Motor neuron (in vitro differentiated cells): ENCODE data around the gene C9orf50. TPM values are rescaled to one million over a fixed set of nuclear protein-coding genes. Genes with fewer than 3 reads are reported as not detected.

ENCODE experiments used
- ATAC-seq, 8 experiments: fragments of 200-7000 bp; cut with Tn5 transposase; replicated peaks in 6 of 8; 2 replicates each; pipeline ENCODE4 v1.8.0; 2021; ENCODE audit warnings: mild to moderate bottlenecking in 8 of 8, moderate library complexity in 8 of 8
- H3K27ac ChIP-seq, 2 donors: fragments of 250-450 bp; sonication (Bioruptor Pico); 2 replicates each; pipeline ENCODE4 v1.9.0; 2021; ENCODE audit warnings: antibody characterized with exemption in 2 of 2, mild to moderate bottlenecking in 2 of 2, moderate library complexity in 1 of 2
- H3K4me1 ChIP-seq, 2 donors: fragments of 250-450 bp; sonication (Bioruptor Pico); replicated peaks in 1 of 2; 2 replicates each; pipeline ENCODE4 v1.6.1; 2021; ENCODE audit warnings: antibody characterized with exemption in 2 of 2, mild to moderate bottlenecking in 2 of 2, moderate library complexity in 1 of 2
- H3K4me3 ChIP-seq, 5 donors: fragments of 250-450 bp; sonication (Bioruptor Pico); 2 replicates each; pipeline ENCODE4 v1.9.0; 2021; ENCODE audit warnings: antibody characterized with exemption in 5 of 5, mild to moderate bottlenecking in 5 of 5, moderate library complexity in 4 of 5
- WGBS, 10 experiments: fragments of 450-650 bp; shearing (Covaris generic); methylation state at CpG; one replicate each; pipeline ENCODE4 v1.0.0; 2022; 5-methylcytosine and 5-hydroxymethylcytosine counted together
- in situ Hi-C, 9 experiments: fragments of 400-800 bp; cut with MboI; loops; one replicate each; pipeline ENCODE4 v1.15.0; 2021; ENCODE audit warnings: low sequenced_read_pairs in 9 of 9, low pct_unique_long_range_greater_than_20kb in 2 of 9; ENCODE audit not compliant: unreplicated experiment in 9 of 9
- total RNA-seq, 8 experiments: library from RNA; unstranded; fragments of 300-600 nt; gene quantifications; 2 replicates each; pipeline versions ENCODE4 v1.2.3 to v1.2.4, GENCODE V29; 2022

The C9orf50 gene
- total RNA-seq, 8 experiments from 2014 or later: 0.22 to 1.00 (median 0.49) TPM; not detected in 2

GRCh38 chr9:129591916-129592315 is 29.0 kb downstream of the C9orf50 start:
- ATAC-seq: no peak
- H3K4me3 ChIP-seq: no peak overlapping the region
- peaks cover 23 to 26% of the 10 kb centered on the region in 2 donors for H3K4me1 ChIP-seq
- H3K27ac ChIP-seq: no peak overlapping the region
- in situ Hi-C loops: no loop called here
- 0 to 96% (median 67%) methylated on average over 1 to 5 of the region's 5 CpGs; no CpG with 5 or more reads in 4 of the 10 experiments for WGBS, 10 experiments

- Histone ChIP-seq H3K4me1 (peaks cover 23 to 26% of the 10 kb centered on the region in 2 donors), H3K4me3 (no peak overlapping the region), H3K27ac (no peak overlapping the region)
- 72 to 98% (median 76%) methylated on average over 3 to 6 of the region's 6 CpGs; no CpG with 5 or more reads in 6 of the 10 experiments for WGBS, 10 experiments
- in situ Hi-C loops: no loop called here
- ATAC-seq: no peak
Measured at GRCh38 chr9:129590466-129590865, 30.4 kb downstream of the C9orf50 start.

GRCh38 chr9:129587487-129588262 is 33.2 kb downstream of the C9orf50 start:
- in situ Hi-C loops: no loop called here
- WGBS, 10 experiments: 27 to 100% (median 75%) methylated on average over 2 to 16 of the region's 23 CpGs
- Histone ChIP-seq H3K27ac (no peak overlapping the region), H3K4me3 (no peak overlapping the region), H3K4me1 (peaks cover 30 to 33% of the 10 kb centered on the region in 2 donors)
- ATAC-seq: peak in 3 of 8 experiments; percentile 16 to 87 (median 70)

GRCh38 chr9:129586685-129587084 is 34.2 kb downstream of the C9orf50 start:
- Histone ChIP-seq H3K4me1 (peaks cover 30 to 32% of the 10 kb centered on the region in 2 donors), H3K4me3 (no peak overlapping the region), H3K27ac (peak overlapping the region; percentile 45 to 47)
- in situ Hi-C loops: no loop called here
- peak; percentile 42 to 81 (median 60) for ATAC-seq
- no CpG with 5 or more reads among the region's 8 CpGs for WGBS, 10 experiments

GRCh38 chr9:129586245-129586644 is 34.7 kb downstream of the C9orf50 start:
- Histone ChIP-seq H3K4me1 (peaks cover 29 to 34% of the 10 kb centered on the region in 2 donors), H3K4me3 (no peak overlapping the region), H3K27ac (peak overlapping the region; percentile 43 to 45)
- no CpG with 5 or more reads among the region's 1 CpG for WGBS, 10 experiments
- peak in 1 of 8 experiments; percentile 17 for ATAC-seq
- in situ Hi-C loops: no loop called here

DNA sequence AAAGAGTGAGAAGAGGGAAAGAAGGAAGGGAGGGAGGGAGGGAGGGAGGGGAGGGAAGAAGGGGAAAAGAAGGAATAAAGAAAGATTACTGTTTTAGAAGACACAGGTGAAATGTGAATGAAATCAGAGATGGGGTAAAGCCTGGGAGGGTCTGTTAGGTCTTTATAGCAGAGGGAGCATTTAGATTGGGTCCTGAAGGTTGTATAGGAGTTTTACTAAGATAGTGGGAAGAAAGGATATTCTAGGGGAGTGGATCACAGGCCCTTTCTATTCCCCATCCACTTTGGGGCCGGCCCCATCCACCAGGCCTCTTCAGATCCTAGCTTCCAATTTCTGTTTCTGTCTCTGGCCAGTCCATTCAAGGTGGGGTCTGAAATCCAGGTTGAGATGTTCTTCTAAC is 35.5 kb downstream of the C9orf50 start:
- Histone ChIP-seq H3K27ac (no peak overlapping the region), H3K4me3 (no peak overlapping the region), H3K4me1 (peaks cover 29 to 34% of the 10 kb centered on the region in 2 donors)
- no peak for ATAC-seq
- 29 to 100% (median 100%) methylated on average over 1 of the region's 1 CpG; no CpG with 5 or more reads in 4 of the 10 experiments for WGBS, 10 experiments
- in situ Hi-C loops: no loop called here

DNA sequence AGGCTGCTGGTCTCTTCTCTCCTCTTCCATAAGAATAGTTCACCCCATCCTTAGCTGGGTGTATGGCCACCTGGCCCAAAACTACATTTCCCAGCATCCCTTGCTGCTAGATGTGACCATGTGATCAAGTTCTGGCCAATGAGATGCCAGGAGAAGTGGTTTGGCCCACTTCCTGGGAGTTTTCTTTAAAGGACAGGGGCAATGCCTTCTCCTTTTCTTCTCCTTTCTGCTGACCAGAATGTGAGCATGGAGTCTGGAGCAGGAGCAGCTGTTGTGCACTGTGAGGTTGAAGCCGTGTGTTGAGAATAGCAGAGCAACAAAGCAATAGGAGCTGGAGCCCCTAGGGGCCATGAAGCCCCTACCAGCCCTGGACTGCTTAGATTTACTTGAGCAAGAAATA is 36.8 kb downstream of the C9orf50 start:
- in situ Hi-C loops: no loop called here
- Histone ChIP-seq H3K27ac (no peak overlapping the region), H3K4me1 (peaks cover 29 to 34% of the 10 kb centered on the region in 2 donors), H3K4me3 (no peak overlapping the region)
- ATAC-seq: peak; percentile 18 to 82 (median 60)
- WGBS, 10 experiments: 14 to 100% (median 80%) methylated on average over 1 of the region's 1 CpG; no CpG with 5 or more reads in 5 of the 10 experiments

GRCh38 chr9:129583308-129584038 is 37.4 kb downstream of the C9orf50 start:
- in situ Hi-C loops: no loop called here
- Histone ChIP-seq H3K27ac (no peak overlapping the region), H3K4me3 (no peak overlapping the region), H3K4me1 (peaks cover 29 to 39% of the 10 kb centered on the region in 2 donors)
- peak in 4 of 8 experiments; percentile 6 to 49 (median 29) for ATAC-seq
- WGBS, 10 experiments: 43 to 90% (median 74%) methylated on average over 1 to 5 of the region's 10 CpGs; no CpG with 5 or more reads in 4 of the 10 experiments

- no peak for ATAC-seq
- in situ Hi-C loops: no loop called here
- no peak overlapping the region for H3K4me3 ChIP-seq
- peaks cover 29 to 38% of the 10 kb centered on the region in 2 donors for H3K4me1 ChIP-seq
- WGBS, 10 experiments: 57 to 100% (median 83%) methylated on average over 2 to 3 of the region's 3 CpGs; no CpG with 5 or more reads in 6 of the 10 experiments
- no peak overlapping the region for H3K27ac ChIP-seq
Measured at GRCh38 chr9:129582855-129583254, 38.0 kb downstream of the C9orf50 start.

GRCh38 chr9:129581505-129582189 is 39.3 kb downstream of the C9orf50 start:
- in situ Hi-C loops: no loop called here
- 50 to 100% (median 67%) methylated on average over 1 to 2 of the region's 4 CpGs; no CpG with 5 or more reads in 6 of the 10 experiments for WGBS, 10 experiments
- ATAC-seq: peak in 5 of 8 experiments; percentile 11 to 53 (median 30)

DNA sequence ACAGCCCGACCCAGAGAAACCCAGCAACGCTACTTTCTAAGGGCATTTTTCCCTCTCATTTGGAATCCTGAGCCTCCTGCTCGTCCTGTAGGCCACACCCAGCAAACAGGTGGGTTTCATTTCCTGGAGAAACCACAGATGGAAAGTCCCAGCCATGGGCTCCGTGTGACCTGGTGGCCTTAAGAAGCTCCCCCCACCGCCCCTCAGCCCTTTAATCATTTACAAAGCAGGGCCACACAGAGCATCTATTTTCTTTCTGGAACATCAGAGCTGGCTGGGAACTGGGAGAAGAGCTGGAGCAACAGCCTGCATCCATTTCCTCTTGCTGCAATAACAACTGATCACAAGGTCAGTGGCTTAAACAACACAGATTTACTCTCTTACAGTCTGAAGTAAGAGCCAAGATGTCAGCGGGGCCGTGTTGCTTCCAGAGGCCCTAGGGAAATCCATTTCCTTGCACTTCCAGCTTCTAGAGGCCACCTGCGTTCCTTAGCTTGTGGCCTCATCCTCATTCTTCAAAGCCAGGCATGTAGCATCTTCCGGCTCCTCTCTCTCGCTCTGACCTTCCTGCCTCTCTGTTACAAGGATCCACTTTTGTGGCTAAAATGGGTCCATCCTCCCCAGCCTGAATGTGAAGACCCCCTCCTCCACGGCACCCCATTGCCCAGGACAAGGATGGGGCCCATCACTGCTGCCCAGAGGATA is 40.5 kb downstream of the C9orf50 start:
- Histone ChIP-seq H3K4me1 (peaks cover 17 to 27% of the 10 kb centered on the region in 2 donors), H3K27ac (no peak overlapping the region), H3K4me3 (no peak overlapping the region)
- in situ Hi-C loops: no loop called here
- no peak for ATAC-seq
- WGBS, 10 experiments: 20 to 100% (median 78%) methylated on average over 2 to 5 of the region's 11 CpGs; no CpG with 5 or more reads in 2 of the 10 experiments

More at GRCh38 chr9:129581505-129582189, 39.3 kb downstream of the C9orf50 start:
- Histone ChIP-seq H3K4me1 (peaks cover 18 to 26% of the 10 kb centered on the region in 2 donors), H3K27ac (peak overlapping the region in 1 of 2 donors; percentile 59), H3K4me3 (no peak overlapping the region)

GRCh38 chr9:129579294-129579693 is 41.6 kb downstream of the C9orf50 start:
- ATAC-seq: no peak
- Histone ChIP-seq H3K27ac (no peak overlapping the region), H3K4me3 (no peak overlapping the region), H3K4me1 (peaks cover 18 to 33% of the 10 kb centered on the region in 2 donors)
- 60 to 100% (median 80%) methylated on average over 1 to 2 of the region's 3 CpGs; no CpG with 5 or more reads in 5 of the 10 experiments for WGBS, 10 experiments
- in situ Hi-C loops: no loop called here
